ENCODE data around the gene NACAD.

The NACAD gene, protein sequence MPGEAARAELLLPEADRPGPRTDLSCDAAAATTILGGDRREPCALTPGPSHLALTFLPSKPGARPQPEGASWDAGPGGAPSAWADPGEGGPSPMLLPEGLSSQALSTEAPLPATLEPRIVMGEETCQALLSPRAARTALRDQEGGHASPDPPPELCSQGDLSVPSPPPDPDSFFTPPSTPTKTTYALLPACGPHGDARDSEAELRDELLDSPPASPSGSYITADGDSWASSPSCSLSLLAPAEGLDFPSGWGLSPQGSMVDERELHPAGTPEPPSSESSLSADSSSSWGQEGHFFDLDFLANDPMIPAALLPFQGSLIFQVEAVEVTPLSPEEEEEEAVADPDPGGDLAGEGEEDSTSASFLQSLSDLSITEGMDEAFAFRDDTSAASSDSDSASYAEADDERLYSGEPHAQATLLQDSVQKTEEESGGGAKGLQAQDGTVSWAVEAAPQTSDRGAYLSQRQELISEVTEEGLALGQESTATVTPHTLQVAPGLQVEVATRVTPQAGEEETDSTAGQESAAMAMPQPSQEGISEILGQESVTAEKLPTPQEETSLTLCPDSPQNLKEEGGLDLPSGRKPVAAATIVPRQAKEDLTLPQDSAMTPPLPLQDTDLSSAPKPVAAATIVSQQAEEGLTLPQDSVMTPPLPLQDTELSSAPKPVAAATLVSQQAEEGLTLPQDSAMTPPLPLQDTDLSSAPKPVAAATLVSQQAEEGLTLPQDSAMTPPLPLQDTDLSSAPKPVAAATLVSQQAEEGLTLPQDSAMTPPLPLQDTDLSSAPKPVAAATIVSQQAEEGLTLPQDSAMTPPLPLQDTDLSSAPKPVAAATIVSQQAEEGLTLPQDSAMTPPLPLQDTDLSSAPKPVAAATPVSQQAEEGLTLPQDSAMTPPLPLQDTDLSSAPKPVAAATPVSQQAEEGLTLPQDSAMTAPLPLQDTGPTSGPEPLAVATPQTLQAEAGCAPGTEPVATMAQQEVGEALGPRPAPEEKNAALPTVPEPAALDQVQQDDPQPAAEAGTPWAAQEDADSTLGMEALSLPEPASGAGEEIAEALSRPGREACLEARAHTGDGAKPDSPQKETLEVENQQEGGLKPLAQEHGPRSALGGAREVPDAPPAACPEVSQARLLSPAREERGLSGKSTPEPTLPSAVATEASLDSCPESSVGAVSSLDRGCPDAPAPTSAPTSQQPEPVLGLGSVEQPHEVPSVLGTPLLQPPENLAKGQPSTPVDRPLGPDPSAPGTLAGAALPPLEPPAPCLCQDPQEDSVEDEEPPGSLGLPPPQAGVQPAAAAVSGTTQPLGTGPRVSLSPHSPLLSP (N-terminal part only)

DNA sequence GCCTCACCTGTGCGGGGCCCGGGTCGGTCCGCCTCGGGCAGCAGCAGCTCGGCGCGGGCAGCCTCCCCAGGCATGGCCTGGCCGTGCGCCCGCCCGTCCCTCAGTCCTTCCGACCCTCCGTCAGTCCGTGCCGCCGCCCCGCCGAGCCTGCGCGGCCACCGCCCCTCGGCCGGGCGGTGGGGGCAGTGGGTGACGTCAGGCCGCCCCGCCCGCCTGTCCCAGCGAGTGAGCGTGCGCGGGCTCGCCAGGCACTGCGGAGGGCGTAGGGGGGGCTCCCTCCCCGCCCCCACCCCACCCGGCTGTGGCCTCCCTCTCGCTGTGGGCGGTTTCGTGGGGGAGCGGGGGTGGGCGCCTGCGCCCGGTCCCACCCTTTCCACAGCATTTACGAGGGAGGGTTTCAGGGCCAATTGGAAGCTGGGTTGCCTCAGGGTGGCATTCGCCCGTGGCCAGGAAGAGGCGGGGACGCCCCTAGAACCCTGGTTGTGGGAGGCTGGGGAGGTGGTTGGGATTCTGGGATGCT is at the start of gene NACAD:
TSS of gene NACAD (minus strand) at position 149 of the 520 bp plus-strand sequence. CDS start at position 74, 75 bp downstream.
- FAIRE-seq: no peak

DNA sequence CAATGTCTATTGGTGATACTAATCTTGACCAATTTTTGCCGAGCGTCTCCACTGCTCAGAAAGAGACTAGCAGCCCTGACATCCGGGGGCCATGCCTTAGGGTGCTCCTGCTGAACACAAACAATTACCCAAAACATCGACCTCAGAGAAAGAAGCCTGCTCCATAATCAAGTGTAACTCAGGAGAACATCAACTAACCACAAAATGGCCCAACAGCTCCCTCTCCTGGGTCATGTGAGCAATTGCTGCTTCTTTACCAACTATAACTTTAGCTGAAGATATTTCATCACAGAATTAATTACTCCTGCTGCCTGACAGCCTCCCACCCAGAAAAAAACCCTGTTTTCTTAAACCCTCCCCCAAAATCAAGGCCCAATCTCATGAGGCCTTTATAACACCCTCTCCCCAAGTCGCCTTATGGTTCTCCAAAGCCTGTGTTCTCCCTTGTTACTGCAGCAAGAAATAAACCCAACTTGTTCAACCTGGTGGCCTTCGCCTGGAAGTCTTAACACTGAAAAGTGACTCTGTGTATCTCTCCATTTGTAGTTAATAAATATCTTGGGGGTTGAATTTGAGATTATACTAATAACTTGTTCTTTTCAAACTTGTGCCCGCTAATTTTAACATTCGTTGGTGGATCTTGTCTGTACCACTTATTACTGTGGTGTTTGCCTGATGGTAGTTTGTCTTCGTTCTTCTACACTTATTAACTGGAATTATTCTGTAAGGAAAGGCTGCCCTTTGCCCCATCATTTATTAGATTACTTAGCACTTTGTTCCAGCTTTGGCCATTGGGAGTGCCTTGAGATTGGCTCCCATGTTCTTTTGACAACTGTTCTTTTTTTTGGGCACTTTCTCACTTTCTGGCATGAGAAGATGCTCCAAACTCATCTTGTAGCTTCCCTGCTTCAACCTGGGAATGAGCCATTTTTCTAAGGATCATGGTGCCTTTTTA is 47.6 kb upstream of the NACAD start:
- FAIRE-seq: no peak

DNA sequence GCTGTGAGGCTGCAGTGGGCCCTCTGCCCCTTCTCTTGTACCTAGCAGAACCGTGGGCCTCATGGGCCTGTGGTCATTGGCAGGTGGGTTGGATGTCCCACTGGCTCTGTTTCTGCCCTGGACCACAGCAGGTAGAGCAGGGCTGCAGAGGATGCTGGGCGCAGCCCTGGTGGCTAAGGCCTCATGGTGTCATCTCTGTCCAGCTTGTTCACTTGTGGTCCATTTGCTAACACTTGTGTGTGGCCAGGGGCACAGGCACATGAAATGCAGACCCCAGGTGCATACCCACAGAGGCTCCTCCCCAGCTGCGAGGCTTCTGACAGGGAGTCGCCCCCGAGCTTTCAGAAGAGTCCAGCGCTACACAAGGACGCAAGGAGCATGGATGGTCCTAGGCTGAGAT is 45.1 kb upstream of the NACAD start:
- no peak for FAIRE-seq

DNA sequence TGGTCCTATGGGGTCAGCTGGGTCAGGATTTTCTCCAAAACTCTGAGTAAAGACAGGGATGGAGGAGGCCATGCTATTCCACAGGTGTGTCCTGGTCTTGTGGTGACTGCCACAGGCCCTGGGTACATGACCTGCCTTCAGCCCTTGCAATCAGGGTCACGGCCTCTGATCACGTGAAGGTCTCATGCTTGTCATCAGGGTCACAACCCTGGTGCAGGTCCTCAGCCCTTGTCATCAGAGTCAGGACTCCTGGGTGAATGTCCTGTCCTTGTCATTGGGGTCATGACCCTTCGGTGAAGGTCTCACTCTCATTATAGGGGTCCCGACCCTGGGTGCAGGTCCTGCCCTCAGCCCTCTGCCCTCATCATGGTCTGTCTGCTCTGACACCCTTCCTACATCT is 44.6 kb upstream of the NACAD start:
- FAIRE-seq: no peak

DNA sequence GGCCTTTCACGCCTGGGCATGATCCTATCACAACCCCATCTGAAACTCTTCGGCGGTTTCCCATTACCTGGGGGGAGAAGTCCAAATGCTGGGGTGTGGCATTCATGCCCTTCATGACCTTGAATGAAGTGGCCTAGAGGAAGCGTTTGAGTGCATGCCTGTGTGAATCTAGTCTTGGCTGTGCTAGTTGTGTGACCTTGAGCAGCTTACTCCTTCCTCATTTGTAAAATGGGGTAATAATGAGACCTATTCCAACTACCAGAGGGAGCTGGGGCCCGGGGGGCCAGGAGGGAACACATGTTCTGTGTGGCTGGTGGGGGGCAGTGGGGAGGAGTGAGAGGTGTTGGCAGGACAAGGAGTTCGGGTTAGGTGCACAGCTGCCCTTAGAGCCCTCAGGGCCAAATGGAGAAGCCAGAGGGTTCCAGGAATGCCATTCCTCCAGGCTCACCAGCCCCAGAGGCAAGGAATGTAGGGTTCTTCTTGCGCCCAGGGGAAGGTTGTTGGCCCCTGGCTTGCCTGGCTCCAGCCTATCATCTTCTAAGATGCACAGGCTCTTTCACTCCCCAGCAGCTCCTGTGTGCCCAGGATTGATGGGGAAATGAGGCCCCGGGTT is 44.0 kb upstream of the NACAD start:
- FAIRE-seq: no peak

DNA sequence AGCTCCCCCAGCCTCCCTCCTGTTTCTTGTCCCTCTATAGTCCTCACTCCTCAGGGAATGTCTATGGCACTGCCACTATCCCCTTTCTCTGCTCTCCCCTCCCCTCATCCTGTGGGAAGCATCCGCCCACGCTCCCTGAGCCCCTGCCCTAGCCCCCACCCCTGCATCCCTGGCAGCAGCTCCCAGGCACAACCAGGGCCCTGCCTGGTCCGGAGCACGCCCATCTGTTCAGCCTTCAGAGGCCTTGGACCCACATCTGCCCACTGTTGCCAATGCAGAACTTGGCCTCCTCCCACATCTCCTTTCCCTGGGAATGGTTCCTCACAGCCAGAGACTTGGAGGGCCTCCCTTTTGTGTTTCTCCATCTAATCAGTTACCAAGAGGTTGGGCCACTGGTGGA is 43.1 kb upstream of the NACAD start:
- no peak for FAIRE-seq

DNA sequence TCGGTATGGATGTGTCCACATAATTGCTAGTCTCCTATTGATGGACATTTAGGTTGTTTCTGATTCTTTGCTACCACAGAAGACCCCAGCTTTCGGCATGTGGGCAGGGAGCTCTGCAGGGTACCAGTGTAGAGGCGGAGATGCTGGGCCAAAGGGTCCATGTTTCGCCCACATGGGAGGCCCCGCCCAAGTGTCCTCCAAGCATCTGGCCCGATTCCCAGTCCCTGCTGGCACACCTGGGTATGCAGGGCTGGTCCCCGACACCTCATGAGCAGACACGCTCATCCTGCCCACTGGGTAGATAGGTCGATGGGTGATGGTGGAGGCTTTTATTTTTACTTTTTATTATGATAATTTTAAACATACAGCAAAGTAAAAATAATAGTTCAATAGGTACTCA is 42.1 kb upstream of the NACAD start:
- no peak for FAIRE-seq

DNA sequence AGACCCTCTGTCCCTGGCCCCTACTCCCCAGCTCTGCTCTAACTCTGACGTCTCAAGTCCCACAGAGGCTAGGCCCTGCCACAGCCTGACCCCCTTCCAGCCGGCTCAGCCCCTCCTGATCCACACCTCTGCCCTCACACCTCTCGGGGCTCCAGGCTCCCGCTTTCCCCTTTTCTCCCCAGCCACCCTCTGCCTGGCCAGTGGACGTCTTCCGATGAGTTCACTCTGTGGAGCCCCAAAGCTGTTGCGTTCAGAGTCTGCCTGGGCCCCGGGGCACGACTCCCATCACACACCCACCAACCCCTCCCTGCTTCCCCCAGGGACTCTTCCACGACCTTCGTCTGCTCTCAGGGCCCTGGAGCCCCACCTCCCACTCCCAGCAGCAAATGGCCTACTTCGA is 41.1 kb upstream of the NACAD start:
- FAIRE-seq: no peak

DNA sequence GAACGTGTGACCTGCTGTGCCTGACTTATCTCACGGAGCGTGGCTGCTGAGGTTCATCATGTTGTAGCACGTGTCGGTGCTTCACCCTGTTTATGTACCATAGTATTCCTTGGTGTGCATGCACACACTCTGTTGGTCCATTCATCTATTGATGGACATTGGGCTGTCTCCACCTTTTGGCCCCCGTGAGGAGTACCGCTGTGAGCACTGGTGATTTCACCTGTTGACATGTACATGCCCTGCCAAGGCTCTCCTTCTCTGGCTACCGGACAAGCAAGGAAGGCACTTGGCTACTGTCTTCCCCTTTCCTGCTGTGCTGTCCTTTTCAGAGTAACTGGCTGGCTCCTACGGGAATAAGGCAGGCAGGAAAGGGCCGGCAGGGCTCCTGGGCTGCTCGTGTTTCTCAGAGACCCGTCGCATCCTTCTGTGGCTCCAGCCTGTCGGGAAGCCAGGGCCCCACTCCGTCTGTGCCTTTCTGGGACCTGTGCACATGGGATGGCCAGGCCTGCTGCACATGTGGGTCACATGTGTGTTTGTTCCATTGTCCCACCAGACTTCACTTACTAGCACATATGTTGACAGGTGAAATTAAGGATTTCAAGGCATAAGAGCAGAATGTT is 40.5 kb upstream of the NACAD start:
- FAIRE-seq: no peak

DNA sequence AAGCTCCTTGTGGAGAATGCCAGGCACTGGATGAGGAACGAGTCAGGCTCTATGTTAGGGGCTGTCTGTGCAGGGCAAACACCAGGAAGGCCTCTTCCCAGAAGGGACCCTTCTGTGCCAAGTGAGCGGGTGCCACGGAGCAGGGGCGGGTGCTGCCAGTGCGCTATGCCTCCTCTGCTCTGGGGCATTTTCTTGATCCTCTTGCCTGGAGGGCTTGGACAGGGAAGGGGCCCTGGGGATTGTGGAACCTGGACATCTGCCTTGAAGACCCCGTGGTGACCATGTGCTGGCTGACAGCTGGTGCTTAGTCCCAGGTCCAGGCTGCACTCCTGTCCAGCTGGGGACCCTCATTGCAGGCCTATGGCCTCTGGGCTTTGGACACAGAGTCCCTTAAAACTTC is 38.2 kb upstream of the NACAD start:
- no peak for FAIRE-seq

DNA sequence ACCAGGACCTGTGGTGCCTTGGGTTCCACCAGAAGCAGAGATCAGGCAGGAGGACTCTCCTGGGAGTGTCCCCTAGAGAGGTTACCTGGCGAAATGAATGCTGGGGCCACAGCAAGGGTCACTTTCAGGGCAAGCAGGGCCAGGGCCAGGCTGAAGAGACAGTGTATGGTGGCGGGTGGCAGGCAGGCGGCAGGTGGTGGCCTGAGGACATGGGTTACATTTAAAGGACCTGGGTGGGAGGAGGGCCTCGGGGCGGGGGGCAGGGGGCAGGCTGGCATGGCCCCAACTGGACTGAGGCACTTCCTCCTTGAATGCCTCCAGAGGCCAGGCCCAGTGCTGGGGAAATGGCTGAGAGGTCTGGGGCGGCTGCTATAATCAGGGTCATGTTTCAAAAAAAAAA is 37.4 kb upstream of the NACAD start:
- FAIRE-seq: no peak

DNA sequence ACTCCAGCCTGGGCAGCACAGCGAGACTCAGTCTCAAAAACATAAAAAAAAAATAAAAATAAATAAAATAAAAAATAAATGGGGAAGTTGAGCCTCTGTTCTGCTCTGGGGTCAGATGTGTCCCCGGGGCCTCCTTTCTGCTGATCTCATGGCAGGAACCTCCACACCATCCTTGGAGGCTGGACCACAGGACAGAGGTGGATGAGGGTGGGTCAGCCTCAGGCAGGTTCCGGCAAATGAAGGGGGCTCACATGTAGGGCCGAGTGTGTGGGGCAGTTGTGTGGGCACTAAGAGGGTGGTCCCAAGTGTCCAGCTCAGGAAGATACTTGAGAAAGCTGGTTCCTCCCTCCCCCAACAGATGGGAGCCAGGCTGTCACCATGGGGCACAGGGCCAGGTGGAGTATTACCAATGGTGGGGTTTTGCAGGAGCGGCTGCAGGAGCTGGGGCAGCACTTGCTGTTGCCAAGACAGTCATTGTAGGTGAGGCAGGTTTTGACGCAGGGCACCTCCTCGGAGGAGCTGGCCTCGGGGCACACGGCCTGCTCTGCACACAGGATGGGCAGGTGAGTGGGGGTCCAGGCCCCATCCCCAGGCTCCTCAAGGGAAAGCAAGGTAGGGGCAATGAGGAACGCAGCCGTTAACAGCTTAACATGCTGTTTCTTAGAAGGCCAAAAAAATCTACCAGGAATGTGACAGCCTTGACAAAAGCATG is 36.6 kb upstream of the NACAD start:
- no peak for FAIRE-seq

DNA sequence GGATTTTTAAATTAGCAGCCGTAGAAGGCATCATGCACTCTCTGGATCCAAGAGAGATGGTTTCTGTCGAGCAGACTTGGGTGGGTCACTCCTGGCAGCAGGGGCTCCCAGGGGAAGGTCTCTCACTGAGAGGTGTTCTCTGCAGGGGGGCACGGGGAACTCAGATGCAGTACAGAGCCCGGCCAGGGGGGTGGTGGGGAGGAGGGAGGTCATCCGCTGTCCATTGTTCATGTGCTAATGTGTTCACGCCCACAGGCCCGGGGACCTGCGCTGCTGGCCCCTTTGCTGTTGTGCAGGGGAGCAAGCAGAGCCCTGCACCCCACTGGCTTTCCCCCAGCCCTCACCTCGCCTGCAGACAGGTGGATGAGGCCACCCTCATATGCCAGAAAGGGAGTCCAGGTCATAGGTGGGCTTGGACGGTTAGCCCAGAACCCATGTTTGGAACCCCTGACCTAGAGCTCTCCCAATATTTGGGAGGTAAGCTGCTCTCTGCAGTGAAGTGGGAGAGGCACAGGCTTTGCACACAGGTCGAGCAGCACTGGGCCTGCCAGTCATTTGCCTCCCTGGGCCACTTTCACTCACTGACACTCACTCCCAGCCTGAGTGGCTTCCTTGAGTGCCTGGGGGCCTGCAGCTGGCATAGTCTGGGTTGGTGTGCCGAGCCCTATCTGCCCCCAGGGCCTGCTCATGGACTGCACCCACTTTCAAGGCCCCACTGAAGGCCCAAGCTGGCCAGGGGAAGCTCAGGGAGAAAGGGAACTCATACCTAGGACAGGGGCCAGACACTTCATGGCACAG is 35.3 kb upstream of the NACAD start:
- FAIRE-seq: no peak

DNA sequence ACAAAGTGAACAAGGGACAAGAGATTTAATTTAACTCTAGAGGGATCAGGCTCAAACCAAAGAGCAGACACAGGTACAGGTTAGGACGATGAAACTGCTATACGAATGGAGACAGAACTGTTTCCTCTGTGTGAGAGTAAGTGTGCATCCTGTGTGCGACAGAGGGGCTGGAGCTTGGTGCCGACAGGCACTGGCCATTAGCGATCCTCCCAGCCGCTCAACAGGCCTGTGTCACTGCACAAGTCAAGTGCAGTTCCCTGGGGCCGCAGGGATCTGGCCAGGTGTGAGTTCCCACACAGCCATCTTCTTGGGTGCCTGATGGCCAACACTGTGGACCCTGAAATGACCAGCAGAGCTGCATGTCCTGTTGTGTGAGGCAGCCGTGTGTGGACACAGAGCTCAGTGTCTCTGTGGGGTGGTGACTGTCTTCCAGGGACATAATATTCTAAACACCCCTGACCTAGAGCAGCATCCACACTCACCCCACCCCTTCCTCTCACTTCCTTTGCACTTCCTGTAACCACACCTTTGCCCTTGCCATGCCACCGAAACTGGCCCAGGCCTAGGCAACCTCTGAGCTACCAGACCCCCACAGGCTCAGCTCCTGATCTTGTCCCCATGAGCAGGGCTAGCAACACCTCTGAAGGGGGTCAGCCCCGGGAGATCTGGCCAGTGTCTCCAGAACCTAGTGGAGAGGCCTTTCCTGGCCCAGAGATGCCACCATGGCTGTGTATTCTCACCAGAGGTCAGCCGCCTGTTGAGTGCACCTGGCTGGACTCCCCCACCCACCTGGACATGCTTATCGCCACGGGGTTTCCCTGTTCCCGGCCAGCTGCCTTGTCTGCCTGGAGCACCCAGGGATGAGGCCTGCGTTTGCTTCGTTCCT is 34.4 kb upstream of the NACAD start:
- FAIRE-seq: no peak

DNA sequence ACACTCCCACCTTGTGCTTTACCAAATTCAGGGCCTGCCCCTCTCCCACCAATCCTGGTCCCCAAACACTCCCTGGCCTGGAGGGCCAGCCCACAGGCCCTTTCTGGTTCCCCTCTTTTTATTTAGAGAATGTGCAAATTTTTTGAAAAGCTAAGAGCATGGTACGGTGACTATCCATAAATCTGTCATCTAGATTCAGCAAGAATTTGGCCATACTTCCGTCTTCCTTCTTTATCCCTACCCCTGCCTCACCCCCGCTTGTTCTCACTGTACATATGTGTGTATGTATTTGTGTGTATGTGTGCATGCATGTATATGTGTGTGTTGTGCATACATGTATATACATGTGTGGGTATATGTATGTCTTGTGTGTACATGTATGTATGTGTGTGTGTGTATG is 30.8 kb upstream of the NACAD start:
- FAIRE-seq: no peak

DNA sequence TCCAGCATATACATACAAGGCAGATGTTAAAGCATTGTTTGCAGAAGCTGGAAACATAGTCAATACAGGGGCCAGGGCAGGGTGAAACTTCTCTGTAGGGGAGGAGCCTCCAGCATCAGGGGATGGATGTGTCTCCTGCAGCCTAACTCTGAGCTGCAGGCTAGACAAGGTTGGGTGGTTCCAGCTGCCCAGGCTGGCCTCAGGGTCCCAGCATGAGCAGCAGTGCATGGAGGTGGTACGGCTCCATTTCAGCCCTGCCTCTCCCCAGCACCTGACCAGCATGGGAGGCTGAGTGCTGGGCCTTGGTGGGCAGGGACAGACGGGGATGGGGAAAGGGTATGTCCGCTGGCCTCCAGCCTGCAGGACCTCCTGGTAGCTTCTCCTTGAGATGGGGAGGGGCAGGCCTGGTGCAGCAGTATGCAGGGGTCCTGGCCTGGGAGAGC is 30.1 kb upstream of the NACAD start:
- no peak for FAIRE-seq

DNA sequence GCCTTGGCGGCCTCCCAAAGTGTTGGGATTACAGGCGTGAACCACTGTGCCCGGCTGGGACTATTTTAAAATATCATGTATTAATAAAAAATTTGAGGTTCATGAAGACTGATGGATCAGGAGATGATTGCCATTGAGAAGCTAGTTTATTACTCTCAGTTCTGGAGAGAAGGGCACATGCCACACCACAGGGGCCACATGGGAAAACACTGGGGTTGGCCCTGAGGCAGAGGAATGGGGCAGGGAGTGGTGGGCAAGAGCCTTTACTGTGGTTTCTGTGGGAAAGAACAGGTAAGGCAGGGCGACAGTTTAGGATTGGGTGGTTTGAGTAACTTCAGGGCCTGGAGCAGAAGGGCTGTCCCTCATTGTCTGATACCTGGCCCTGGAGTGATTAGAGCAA is 29.5 kb upstream of the NACAD start:
- no peak for FAIRE-seq

DNA sequence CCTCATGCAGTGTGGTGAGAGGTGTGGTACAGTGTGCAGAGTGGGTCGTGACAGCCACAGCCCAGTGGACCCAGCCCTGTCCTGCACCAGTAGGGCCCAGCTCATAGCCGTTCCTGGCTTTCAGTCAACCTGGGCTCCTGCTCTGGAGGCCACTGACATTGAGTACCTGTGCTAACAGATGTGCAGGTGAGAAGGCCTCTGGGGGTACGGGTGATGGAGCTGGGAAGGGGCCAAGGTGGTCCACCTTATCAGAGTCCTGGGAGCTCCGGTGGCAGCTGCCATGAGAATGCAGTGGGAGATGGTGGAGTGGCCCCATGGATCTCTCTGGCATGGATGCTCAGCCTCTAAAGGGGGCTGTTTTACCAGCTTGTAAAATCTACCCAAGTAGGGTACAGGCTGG is 28.8 kb upstream of the NACAD start:
- FAIRE-seq: no peak
